IPS-15b (cell line): ENCODE measurements around the gene KCNH5.

Experiments
- H3K27me3 ChIP-seq: one replicate; pipeline ENCODE4 v1.6.1; 2013; ENCODE audit warnings: low read length; ENCODE audit not compliant: control insufficient read depth, insufficient read depth
- H3K36me3 ChIP-seq: one replicate; pipeline ENCODE4 v1.6.1; 2013; ENCODE audit warnings: low read length; ENCODE audit not compliant: control insufficient read depth, insufficient read depth
- H3K4me1 ChIP-seq: one replicate; pipeline ENCODE4 v1.6.1; 2013; ENCODE audit warnings: mild to moderate bottlenecking, low read length; ENCODE audit not compliant: control insufficient read depth, insufficient read depth
- H3K4me3 ChIP-seq: one replicate; pipeline ENCODE4 v1.5.1; 2013; ENCODE audit warnings: low read depth, low read length
- H3K9ac ChIP-seq: one replicate; pipeline ENCODE4 v1.6.1; 2013; ENCODE audit warnings: low read depth, mild to moderate bottlenecking, low read length
- H3K9me3 ChIP-seq: one replicate; pipeline ENCODE4 v1.6.1; 2013; ENCODE audit warnings: mild to moderate bottlenecking, low read length; ENCODE audit not compliant: control insufficient read depth, insufficient read depth

Gene KCNH5

GRCh38 chr14:62916551-62916950 is 128.7 kb downstream of the KCNH5 start:
- Histone ChIP-seq H3K9me3 (no peaks in the 10 kb centered on the region), H3K4me3 (no peak overlapping the region), H3K36me3 (no peaks in the 10 kb centered on the region)

GRCh38 chr14:62914873-62915272 is 130.4 kb downstream of the KCNH5 start:
- no peak overlapping the region for H3K9ac ChIP-seq
- no peak overlapping the region for H3K4me3 ChIP-seq
- H3K4me1 ChIP-seq, result no peaks in the 10 kb centered on the region
- no peaks in the 10 kb centered on the region for H3K9me3 ChIP-seq
- no peaks in the 10 kb centered on the region for H3K27me3 ChIP-seq
- no peaks in the 10 kb centered on the region for H3K36me3 ChIP-seq

More at GRCh38 chr14:62916551-62916950, 128.7 kb downstream of the KCNH5 start:
- Histone ChIP-seq H3K4me1 (no peaks in the 10 kb centered on the region), H3K9ac (no peak overlapping the region), H3K27me3 (no peaks in the 10 kb centered on the region)

- no peak overlapping the region for H3K9ac ChIP-seq
- no peak overlapping the region for H3K4me3 ChIP-seq
- no peaks in the 10 kb centered on the region for H3K9me3 ChIP-seq
- H3K27me3 ChIP-seq, result no peaks in the 10 kb centered on the region
- H3K4me1 ChIP-seq, result no peaks in the 10 kb centered on the region
- no peaks in the 10 kb centered on the region for H3K36me3 ChIP-seq
Measured at GRCh38 chr14:62914025-62914424, 131.2 kb downstream of the KCNH5 start.

- Histone ChIP-seq H3K9ac (no peak overlapping the region), H3K27me3 (no peaks in the 10 kb centered on the region), H3K4me1 (no peaks in the 10 kb centered on the region), H3K4me3 (no peak overlapping the region), H3K36me3 (no peaks in the 10 kb centered on the region), H3K9me3 (no peaks in the 10 kb centered on the region)
Measured at GRCh38 chr14:62908506-62908905, 136.8 kb downstream of the KCNH5 start.

GRCh38 chr14:62905566-62905965 is 139.7 kb downstream of the KCNH5 start:
- H3K9ac ChIP-seq, result no peak overlapping the region
- H3K4me1 ChIP-seq, result no peaks in the 10 kb centered on the region
- no peaks in the 10 kb centered on the region for H3K27me3 ChIP-seq
- no peaks in the 10 kb centered on the region for H3K36me3 ChIP-seq
- no peaks in the 10 kb centered on the region for H3K9me3 ChIP-seq
- H3K4me3 ChIP-seq, result no peak overlapping the region

- Histone ChIP-seq H3K9ac (no peak overlapping the region), H3K36me3 (no peaks in the 10 kb centered on the region), H3K4me3 (no peak overlapping the region), H3K27me3 (no peaks in the 10 kb centered on the region), H3K4me1 (peaks cover 3% of the 10 kb centered on the region), H3K9me3 (no peaks in the 10 kb centered on the region)
Measured at GRCh38 chr14:62897771-62898170, 147.5 kb downstream of the KCNH5 start.

GRCh38 chr14:62896932-62897456 is 148.3 kb downstream of the KCNH5 start:
- H3K9me3 ChIP-seq, result no peaks in the 10 kb centered on the region
- H3K36me3 ChIP-seq, result no peaks in the 10 kb centered on the region
- H3K27me3 ChIP-seq, result no peaks in the 10 kb centered on the region
- no peak overlapping the region for H3K4me3 ChIP-seq
- peaks cover 3% of the 10 kb centered on the region for H3K4me1 ChIP-seq
- H3K9ac ChIP-seq, result no peak overlapping the region

- Histone ChIP-seq H3K27me3 (no peaks in the 10 kb centered on the region), H3K9ac (no peak overlapping the region), H3K4me1 (peaks cover 3% of the 10 kb centered on the region), H3K9me3 (no peaks in the 10 kb centered on the region), H3K4me3 (no peak overlapping the region), H3K36me3 (no peaks in the 10 kb centered on the region)
Measured at GRCh38 chr14:62894736-62895135, 150.5 kb downstream of the KCNH5 start.

- H3K9ac ChIP-seq, result no peak overlapping the region
- peaks cover 6% of the 10 kb centered on the region for H3K4me1 ChIP-seq
- H3K36me3 ChIP-seq, result no peaks in the 10 kb centered on the region
- H3K9me3 ChIP-seq, result no peaks in the 10 kb centered on the region
- no peak overlapping the region for H3K4me3 ChIP-seq
- H3K27me3 ChIP-seq, result no peaks in the 10 kb centered on the region
Measured at GRCh38 chr14:62889364-62889763, 155.9 kb downstream of the KCNH5 start.

- H3K9me3 ChIP-seq, result no peaks in the 10 kb centered on the region
- H3K36me3 ChIP-seq, result no peaks in the 10 kb centered on the region
- no peak overlapping the region for H3K4me3 ChIP-seq
- no peaks in the 10 kb centered on the region for H3K27me3 ChIP-seq
- no peak overlapping the region for H3K9ac ChIP-seq
- peaks cover 6% of the 10 kb centered on the region for H3K4me1 ChIP-seq
Measured at GRCh38 chr14:62886461-62886860, 158.8 kb downstream of the KCNH5 start.

GRCh38 chr14:62885451-62885850 is 159.8 kb downstream of the KCNH5 start:
- no peaks in the 10 kb centered on the region for H3K9me3 ChIP-seq
- H3K4me3 ChIP-seq, result no peak overlapping the region
- H3K9ac ChIP-seq, result no peak overlapping the region
- H3K36me3 ChIP-seq, result no peaks in the 10 kb centered on the region
- no peaks in the 10 kb centered on the region for H3K27me3 ChIP-seq
- H3K4me1 ChIP-seq, result peaks cover 6% of the 10 kb centered on the region

GRCh38 chr14:62882967-62883366 is 162.3 kb downstream of the KCNH5 start:
- Histone ChIP-seq H3K36me3 (no peaks in the 10 kb centered on the region), H3K9ac (no peak overlapping the region), H3K4me3 (no peak overlapping the region), H3K4me1 (no peaks in the 10 kb centered on the region), H3K27me3 (no peaks in the 10 kb centered on the region), H3K9me3 (no peaks in the 10 kb centered on the region)
